Glutamatergic neuron (in vitro differentiated cells): ENCODE data around the gene MAST1. TPM values are rescaled to one million over a fixed set of nuclear protein-coding genes. Genes with fewer than 3 reads are reported as not detected.

Experiments
- DNase-seq: peaks from one replicate; pipeline ENCODE4 v3.0.0; 2022
- H3K27ac Mint-ChIP-seq: one replicate; pipeline ENCODE4 v1.8.0; 2020; ENCODE audit warnings: mild to moderate bottlenecking, mixed read lengths, inconsistent platforms; ENCODE audit not compliant: unreplicated experiment
- H3K27me3 Mint-ChIP-seq: one replicate; pipeline ENCODE4 v1.8.0; 2020; ENCODE audit warnings: mild to moderate bottlenecking, moderate library complexity, mixed read lengths, inconsistent platforms; ENCODE audit not compliant: unreplicated experiment
- H3K36me3 Mint-ChIP-seq: one replicate; pipeline ENCODE4 v1.8.0; 2020; ENCODE audit warnings: mild to moderate bottlenecking, mixed read lengths, inconsistent platforms; ENCODE audit not compliant: unreplicated experiment
- H3K4me1 Mint-ChIP-seq: one replicate; pipeline ENCODE4 v1.8.0; 2020; ENCODE audit warnings: mild to moderate bottlenecking, low read depth, mixed read lengths, inconsistent platforms; ENCODE audit not compliant: unreplicated experiment
- H3K4me3 Mint-ChIP-seq: one replicate; pipeline ENCODE4 v1.8.0; 2020; ENCODE audit warnings: mild to moderate bottlenecking, mixed read lengths, inconsistent platforms; ENCODE audit not compliant: unreplicated experiment
- H3K9me3 Mint-ChIP-seq: one replicate; pipeline ENCODE4 v1.8.0; 2020; ENCODE audit warnings: mild to moderate bottlenecking, moderate library complexity, mixed read lengths, inconsistent platforms; ENCODE audit not compliant: unreplicated experiment
- CTCF ChIP-seq: fragments of 200-600 bp; sonication (generic); IDR thresholded peaks from one replicate; pipeline ENCODE4 v1.5.0; 2021; ENCODE audit not compliant: partially characterized antibody, unreplicated experiment
- total RNA-seq: library from RNA; stranded (reverse); fragmentation: NEBNext Ultra II Directional; extraction: Animal tissue kit (Norgen Biotek cat#: 25700); gene quantifications from one replicate; pipeline ENCODE4 v1.2.1, GENCODE V29; 2021; ENCODE audit not compliant: unreplicated experiment

MAST1 gene
- total RNA-seq, 1 donor from 2014 or later: 230 TPM

GRCh38 chr19:12801466-12802266, 36.6 kb upstream of the MAST1 start, which contains the start of the genes PRDX2 and THSD8:
Gene PRDX2, minus strand, starts transcription at chr19:12801800. Its CDS starts 539 bp downstream, at chr19:12801261.
Gene THSD8, plus strand, starts transcription at chr19:12802069. Its CDS starts 3 bp downstream, at chr19:12802072.
- H3K27ac Mint-ChIP-seq: peak within 1 kb of the TSS; percentile 87

GRCh38 chr19:12802267-12803106, 35.8 kb upstream of the MAST1 start:
- no peak for TF ChIP-seq CTCF
- Mint-ChIP-seq H3K27me3 (peaks cover 14% of the 10 kb centered on the region), H3K4me3 (peak overlapping the region; percentile 50), H3K27ac (peak overlapping the region; percentile 33), H3K36me3 (no peaks in the 10 kb centered on the region), H3K9me3 (peaks cover 23% of the 10 kb centered on the region), H3K4me1 (peaks cover 17% of the 10 kb centered on the region)
- no peak for DNase-seq

More at GRCh38 chr19:12801466-12802266, 36.6 kb upstream of the MAST1 start, which contains the start of the genes PRDX2 and THSD8:
- peaks cover 23% of the 10 kb centered on the region for H3K9me3 Mint-ChIP-seq
- peaks cover 14% of the 10 kb centered on the region for H3K27me3 Mint-ChIP-seq
- peak; percentile 88 for DNase-seq
- no peaks in the 10 kb centered on the region for H3K36me3 Mint-ChIP-seq
- peak within 1 kb of the TSS; percentile 94 for H3K4me3 Mint-ChIP-seq
- TF ChIP-seq CTCF: peak; percentile 14
- peaks cover 12% of the 10 kb centered on the region for H3K4me1 Mint-ChIP-seq

- Mint-ChIP-seq H3K36me3 (no peaks in the 10 kb centered on the region), H3K4me3 (no peak overlapping the region), H3K4me1 (peaks cover 17% of the 10 kb centered on the region), H3K27me3 (peaks cover 17% of the 10 kb centered on the region), H3K27ac (no peak overlapping the region), H3K9me3 (peaks cover 21% of the 10 kb centered on the region)
- TF ChIP-seq CTCF: no peak
- no peak for DNase-seq
Measured at GRCh38 chr19:12804051-12804450, 34.3 kb upstream of the MAST1 start.

GRCh38 chr19:12806242-12807081, 31.9 kb upstream of the MAST1 start, which contains the start of gene RNASEH2A:
Gene RNASEH2A, plus strand, starts transcription at chr19:12806584. Its CDS starts 90 bp downstream, at chr19:12806674.
- TF ChIP-seq CTCF: no peak
- Mint-ChIP-seq H3K4me1 (peaks cover 12% of the 10 kb centered on the region), H3K4me3 (peak within 1 kb of the TSS; percentile 92), H3K36me3 (no peaks in the 10 kb centered on the region), H3K27me3 (peaks cover 10% of the 10 kb centered on the region), H3K27ac (peak within 1 kb of the TSS; percentile 80), H3K9me3 (peaks cover 16% of the 10 kb centered on the region)
- DNase-seq: peak; percentile 91
